Erythroblast (primary cell): ENCODE results near the gene D2HGDH.
A peak's percentile ranks its signal among the peaks of the same experiment; 100 is the strongest.

ENCODE experiments used
- GATA1 ChIP-seq: IDR thresholded peaks from 2 replicates; pipeline ENCODE4 v1.6.1; 2011; ENCODE audit warnings: low read depth, mild to moderate bottlenecking, control low read depth, low read length, moderate library complexity
- POLR2A ChIP-seq: IDR thresholded peaks from 2 replicates; pipeline ENCODE4 v1.6.1; 2011; ENCODE audit warnings: mild to moderate bottlenecking, low read length

- TF ChIP-seq POLR2A, result peak; percentile 92
- TF ChIP-seq GATA1, result no peak
These were observed 47.6 kb upstream of the D2HGDH start, which contains the start of gene DTYMK for GRCh38 chr2:241686650-241687425.
